HepG2 (cell line): ENCODE data around the gene CIITA. TPM values are rescaled to one million over a fixed set of nuclear protein-coding genes. Genes with fewer than 3 reads are reported as not detected.

Experiments
- FUBP1 ChIP-seq: sonication (generic); formaldehyde crosslinking; IDR thresholded peaks from 2 replicates; pipeline ENCODE4 v1.5.1; 2020; ENCODE audit warnings: missing genetic modification reagents, mild to moderate bottlenecking, borderline replicate concordance
- HINFP ChIP-seq: sonication (generic); formaldehyde crosslinking; IDR thresholded peaks from 2 replicates; pipeline ENCODE4 v1.4.0; 2020; ENCODE audit warnings: low read depth, mild to moderate bottlenecking, missing genetic modification reagents
- HMG20A ChIP-seq: IDR thresholded peaks from 2 replicates; pipeline ENCODE4 v1.6.1; 2016; ENCODE audit warnings: borderline replicate concordance
- IKZF4 ChIP-seq: sonication (generic); formaldehyde crosslinking; IDR thresholded peaks from 2 replicates; pipeline ENCODE4 v1.5.1; 2020; ENCODE audit warnings: borderline replicate concordance, mild to moderate bottlenecking, low read depth, missing genetic modification reagents; ENCODE audit errors: not compliant biosample characterization
- ISX ChIP-seq: sonication (generic); formaldehyde crosslinking; conservative IDR thresholded peaks from 2 replicates; pipeline ENCODE4 v1.5.0; 2020; ENCODE audit warnings: missing genetic modification reagents
- MIER2 ChIP-seq: IDR thresholded peaks from 2 replicates; pipeline ENCODE4 v1.6.1; 2016; ENCODE audit warnings: missing biosample characterization, missing genetic modification reagents
- MTF1 ChIP-seq: sonication (generic); formaldehyde crosslinking; IDR thresholded peaks from 2 replicates; pipeline ENCODE4 v1.5.0; 2020; ENCODE audit warnings: missing genetic modification reagents
- PAWR ChIP-seq: sonication (generic); formaldehyde crosslinking; IDR thresholded peaks from 2 replicates; pipeline ENCODE4 v1.4.0; 2020; ENCODE audit warnings: missing genetic modification reagents, mild to moderate bottlenecking, borderline replicate concordance
- PCBP1 ChIP-seq: fragments of 200-400 bp; formaldehyde crosslinking; IDR thresholded peaks from 2 replicates; pipeline ENCODE4 v1.6.1; 2017; ENCODE audit warnings: mild to moderate bottlenecking, low read depth, low read length, borderline replicate concordance
- SP4 ChIP-seq: sonication (generic); formaldehyde crosslinking; IDR thresholded peaks from 2 replicates; pipeline ENCODE4 v1.8.1; 2023; ENCODE audit warnings: mild to moderate bottlenecking, missing genetic modification reagents
- SYNCRIP ChIP-seq: fragments of 200-400 bp; formaldehyde crosslinking; IDR thresholded peaks from 2 replicates; pipeline ENCODE4 v1.6.1; 2018; ENCODE audit warnings: mild to moderate bottlenecking, low read depth, low read length; ENCODE audit not compliant: insufficient read depth
- TBX3 ChIP-seq: fragments of 450-650 bp; IDR thresholded peaks from 2 replicates; pipeline ENCODE4 v1.6.1; 2017; ENCODE audit warnings: antibody characterized with exemption, mild to moderate bottlenecking, inconsistent platforms, borderline replicate concordance
- ZBTB4 ChIP-seq: sonication (generic); formaldehyde crosslinking; IDR thresholded peaks from 2 replicates; pipeline ENCODE4 v1.4.0; 2020; ENCODE audit warnings: missing genetic modification reagents, mild to moderate bottlenecking, borderline replicate concordance
- ZNF256 ChIP-seq: sonication (generic); formaldehyde crosslinking; conservative IDR thresholded peaks from 2 replicates; pipeline ENCODE4 v1.4.0; 2020; ENCODE audit warnings: missing genetic modification reagents
- ZNF264 ChIP-seq: sonication (generic); formaldehyde crosslinking; IDR thresholded peaks from 2 replicates; pipeline ENCODE4 v1.4.0; 2020; ENCODE audit warnings: missing genetic modification reagents
- ZNF281 ChIP-seq: sonication (generic); formaldehyde crosslinking; IDR thresholded peaks from 2 replicates; pipeline ENCODE4 v1.4.0; 2020; ENCODE audit warnings: missing genetic modification reagents, borderline replicate concordance
- ZNF713 ChIP-seq: sonication (generic); formaldehyde crosslinking; IDR thresholded peaks from 2 replicates; pipeline ENCODE4 v1.4.0; 2020; ENCODE audit warnings: mild to moderate bottlenecking, missing genetic modification reagents
- ZNF773 ChIP-seq: sonication (generic); formaldehyde crosslinking; IDR thresholded peaks from 2 replicates; pipeline ENCODE4 v1.4.0; 2020; ENCODE audit warnings: missing genetic modification reagents, borderline replicate concordance
- polyA plus RNA-seq, 8 experiments: library from polyadenylated mRNA; depleted of rRNA in 3 of 8; stranded (reverse) in 7 of 8; unstranded in 1 of 8; fragments of >200 nt; fragmentation: Illumina TruSeq in 4 of 8; extraction: Trizol in 4 of 8; gene quantifications; 2 replicates each; pipeline versions ENCODE4 v1.2.1 to v1.2.3, GENCODE V29; 2011 to 2016; ENCODE audit warnings: low read depth in 4 of 8, missing spikeins in 1 of 8, mixed read lengths in 1 of 8; ENCODE audit not compliant: insufficient read depth in 1 of 8
- total RNA-seq, 5 experiments: library from RNA; depleted of rRNA; stranded (reverse); fragments of >200 nt; fragmentation: Illumina TruSeq; extraction: Trizol; gene quantifications; 2 replicates each; pipeline ENCODE4 v1.2.3, GENCODE V29; 2016; ENCODE audit warnings: low read depth in 1 of 5

The CIITA gene
- total and polyA plus RNA-seq, 2 of the 13 experiments (the other 11 are each of a cell fraction or from before 2014, with no cell fraction given): 0.08 to 0.09 TPM

- peak; percentile 46; the same call in 1 of the 2 replicates for TF ChIP-seq ZNF281 (CRISPR knock-in tag)
- no peak for TF ChIP-seq SYNCRIP
- peak; percentile 87 for TF ChIP-seq MIER2 (CRISPR knock-in tag)
- 0 out of 2 replicates have a peak, but pooled peaks have one; percentile 28 for TF ChIP-seq PAWR (CRISPR knock-in tag)
- no peak for TF ChIP-seq ISX (CRISPR knock-in tag)
- 0 out of 2 replicates have a peak, but pooled peaks have one; percentile 47 for TF ChIP-seq ZNF713 (CRISPR knock-in tag)
- TF ChIP-seq IKZF4: peak; percentile 92
- peak; percentile 52; the same call in 1 of the 2 replicates for TF ChIP-seq TBX3
- TF ChIP-seq ZNF773: 0 out of 2 replicates have a peak, but pooled peaks have one; percentile 67
- peak; percentile 71; the same call in 1 of the 2 replicates for TF ChIP-seq ZNF264 (CRISPR knock-in tag)
- TF ChIP-seq PCBP1: no peak
- TF ChIP-seq SP4 (CRISPR knock-in tag): peak; percentile 98
- peak; percentile 73; the same call in 1 of the 2 replicates for TF ChIP-seq HINFP (CRISPR knock-in tag)
- peak; percentile 30; the same call in 1 of the 2 replicates for TF ChIP-seq HMG20A (CRISPR knock-in tag)
- peak; percentile 91 for TF ChIP-seq ZBTB4 (CRISPR knock-in tag)
- no peak for TF ChIP-seq MTF1 (CRISPR knock-in tag)
- TF ChIP-seq ZNF256: no peak
- peak; percentile 60 for TF ChIP-seq FUBP1 (CRISPR knock-in tag)
Measured at GRCh38 chr16:10944249-10945064, 67.5 kb downstream of the CIITA start, which contains the start of gene CLEC16A (continued).
